H1 (cell line): ENCODE results near the gene LCE1B. TPM values are rescaled to one million over a fixed set of nuclear protein-coding genes. Genes with fewer than 3 reads are reported as not detected.

Source experiments
- CTCF ChIA-PET: fragments of 300-600 bp; sonication (Branson Sonifier 250); formaldehyde crosslinking; loops from one replicate; lab custom pipeline; 2021; ENCODE audit not compliant: partially characterized antibody; lab: Charles Lee
- POLR2A ChIA-PET: fragments of 300-600 bp; sonication (Branson Sonifier 250); formaldehyde crosslinking; loops from one replicate; lab custom pipeline; 2021; ENCODE audit warnings: inconsistent platforms; ENCODE audit not compliant: partially characterized antibody; lab: Charles Lee
- DNase-seq, 2 experiments: peaks; one replicate each; pipeline versions ENCODE4 v3.0.0 to v3.0.0-alpha.2; 2010 to 2022; ENCODE audit warnings: low spot score in 2 of 2, low read depth in 1 of 2, mixed read lengths in 1 of 2
- FAIRE-seq: peaks from 2 replicates; lab custom pipeline; 2011; peaks lifted over from hg19 to GRCh38; lab: Jason Lieb, UNC
- H2AFZ ChIP-seq: 2 replicates; pipeline ENCODE4 v1.8.1; 2012; ENCODE audit warnings: low read length, inconsistent platforms
- H2AK5ac ChIP-seq: 2 replicates; pipeline ENCODE4 v1.6.1; 2013; ENCODE audit warnings: low read depth, low read length
- H2BK120ac ChIP-seq: replicated peaks from 2 replicates; pipeline ENCODE3; 2013; ENCODE audit warnings: low read depth, low read length, inconsistent platforms
- H2BK12ac ChIP-seq: 2 replicates; pipeline ENCODE4 v1.6.1; 2013; ENCODE audit warnings: low read depth, low read length
- H2BK15ac ChIP-seq: 2 replicates; pipeline ENCODE4 v1.6.1; 2013; ENCODE audit warnings: low read length
- H2BK20ac ChIP-seq: 2 replicates; pipeline ENCODE4 v1.6.1; 2013; ENCODE audit warnings: low read length
- H2BK5ac ChIP-seq: 2 replicates; pipeline ENCODE4 v1.6.1; 2013; ENCODE audit warnings: low read depth, low read length
- H3K14ac ChIP-seq: 2 replicates; pipeline ENCODE4 v1.6.1; 2013; ENCODE audit warnings: inconsistent platforms; ENCODE audit not compliant: insufficient read length
- H3K18ac ChIP-seq: 2 replicates; pipeline ENCODE4 v1.6.1; 2013; ENCODE audit warnings: low read length; ENCODE audit errors: extremely low read depth
- H3K23ac ChIP-seq: 2 replicates; pipeline ENCODE4 v1.6.1; 2013; ENCODE audit warnings: inconsistent platforms; ENCODE audit not compliant: insufficient read length
- H3K23me2 ChIP-seq: 2 replicates; pipeline ENCODE4 v1.6.1; 2013; ENCODE audit warnings: low read depth, low read length
- H3K27ac ChIP-seq: 2 replicates; pipeline ENCODE4 v1.6.1; 2011; ENCODE audit warnings: low read depth, low read length, inconsistent platforms
- H3K27me3 ChIP-seq, 4 experiments: replicated peaks in 1 of 4; 1 replicate in 1 of 4; 2 replicates in 3 of 4; pipeline versions ENCODE4 v1.6.1 to v1.8.1; 2011 to 2013; ENCODE audit warnings: low read length in 3 of 4, mild to moderate bottlenecking in 3 of 4, inconsistent platforms in 2 of 4, mixed read lengths in 2 of 4, moderate library complexity in 1 of 4; ENCODE audit not compliant: control insufficient read depth in 3 of 4, insufficient read depth in 3 of 4; ENCODE audit errors: extremely low read depth in 1 of 4
- H3K36me3 ChIP-seq, 4 experiments: 2 replicates each; pipeline versions ENCODE4 v1.6.1 to v1.8.1; 2011 to 2013; ENCODE audit warnings: mild to moderate bottlenecking in 4 of 4, low read length in 3 of 4, moderate library complexity in 2 of 4, control low read depth in 1 of 4, inconsistent platforms in 1 of 4; ENCODE audit not compliant: insufficient read depth in 4 of 4, control insufficient read depth in 2 of 4
- H3K4ac ChIP-seq: replicated peaks from 2 replicates; pipeline ENCODE3; 2013; ENCODE audit warnings: low read length, low read depth, mixed read lengths, inconsistent platforms; ENCODE audit not compliant: insufficient read length
- H3K4me1 ChIP-seq, 4 experiments: replicated peaks in 1 of 4; 1 replicate in 1 of 4; 2 replicates in 3 of 4; pipeline versions ENCODE4 v1.6.1 to v1.8.1; 2011 to 2013; ENCODE audit warnings: low read length in 3 of 4, inconsistent platforms in 2 of 4, mixed read lengths in 1 of 4; ENCODE audit not compliant: insufficient read depth in 4 of 4, control insufficient read depth in 3 of 4
- H3K4me2 ChIP-seq, 2 experiments: 2 replicates each; pipeline versions ENCODE4 v1.6.1 to v1.8.1; 2011 to 2013; ENCODE audit warnings: low read depth in 2 of 2, low read length in 2 of 2, control low read depth in 1 of 2, inconsistent platforms in 1 of 2, mild to moderate bottlenecking in 1 of 2; ENCODE audit not compliant: insufficient read depth in 1 of 2
- H3K4me3 ChIP-seq, 4 experiments: fragments of 200-600, 300-600 bp in 1 of 4; sonication (generic), shearing (Covaris generic), sonication (Bioruptor Twin) in 1 of 4; 2 replicates each; pipeline versions ENCODE4 v1.5.1 to v1.8.1; 2011 to 2016; ENCODE audit warnings: low read length in 4 of 4, low read depth in 3 of 4, control low read depth in 2 of 4, inconsistent platforms in 2 of 4, mild to moderate bottlenecking in 2 of 4, mixed read lengths in 1 of 4, moderate library complexity in 1 of 4; ENCODE audit not compliant: insufficient read depth in 2 of 4; ENCODE audit errors: extremely low read depth in 1 of 4
- H3K56ac ChIP-seq: replicated peaks from 2 replicates; pipeline ENCODE3; 2013; ENCODE audit warnings: low read depth, mild to moderate bottlenecking, mixed read lengths, low read length, inconsistent platforms; ENCODE audit not compliant: insufficient read length
- H3K79me1 ChIP-seq: 2 replicates; pipeline ENCODE4 v1.6.1; 2013; ENCODE audit warnings: low read depth, low read length, control low read depth
- H3K79me2 ChIP-seq, 2 experiments: 2 replicates each; pipeline versions ENCODE4 v1.6.1 to v1.8.1; 2012 to 2013; ENCODE audit warnings: low read length in 2 of 2, mild to moderate bottlenecking in 2 of 2, inconsistent platforms in 1 of 2; ENCODE audit not compliant: insufficient read depth in 2 of 2, control insufficient read depth in 1 of 2
- H3K9ac ChIP-seq, 4 experiments: replicated peaks in 1 of 4; 1 replicate in 1 of 4; 2 replicates in 3 of 4; pipeline versions ENCODE4 v1.6.1 to v1.8.1; 2011 to 2013; ENCODE audit warnings: low read depth in 3 of 4, low read length in 3 of 4, control low read depth in 2 of 4, mild to moderate bottlenecking in 2 of 4, moderate library complexity in 2 of 4, inconsistent platforms in 1 of 4; ENCODE audit errors: extremely low read depth in 1 of 4
- H3K9me3 ChIP-seq, 2 experiments: 2 replicates each; pipeline versions ENCODE4 v1.6.1 to v1.8.1; 2012 to 2013; ENCODE audit warnings: mild to moderate bottlenecking in 2 of 2, moderate library complexity in 2 of 2, control low read depth in 1 of 2, inconsistent platforms in 1 of 2, low read depth in 1 of 2, low read length in 1 of 2, mixed read lengths in 1 of 2; ENCODE audit not compliant: insufficient read depth in 2 of 2
- H4K20me1 ChIP-seq, 2 experiments: replicated peaks in 1 of 2; 2 replicates each; pipeline versions ENCODE3 to v1.8.1; 2011 to 2013; ENCODE audit warnings: inconsistent platforms in 2 of 2, low read length in 2 of 2, mild to moderate bottlenecking in 1 of 2; ENCODE audit not compliant: insufficient read depth in 2 of 2, control insufficient read depth in 1 of 2
- H4K5ac ChIP-seq: 2 replicates; pipeline ENCODE4 v1.6.1; 2013; ENCODE audit warnings: low read length, low read depth, mixed read lengths, inconsistent platforms; ENCODE audit not compliant: insufficient read length
- H4K8ac ChIP-seq: 2 replicates; pipeline ENCODE4 v1.8.0; 2013; ENCODE audit warnings: mild to moderate bottlenecking, moderate library complexity, low read length, inconsistent platforms; ENCODE audit not compliant: insufficient read depth; ENCODE audit errors: extremely low read depth
- H4K91ac ChIP-seq: replicated peaks from 2 replicates; pipeline ENCODE3; 2013; ENCODE audit warnings: low read length, mixed read lengths, inconsistent platforms; ENCODE audit not compliant: insufficient read length
- BCL11A ChIP-seq, 2 experiments: IDR thresholded peaks; one replicate each; pipeline ENCODE4 v1.6.1; 2011; ENCODE audit warnings: low read depth in 2 of 2, low read length in 2 of 2, mild to moderate bottlenecking in 2 of 2
- CEBPB ChIP-seq: IDR thresholded peaks from 2 replicates; pipeline ENCODE4 v1.6.1; 2012; ENCODE audit warnings: low read depth, low read length
- GABPA ChIP-seq: IDR thresholded peaks from 2 replicates; pipeline ENCODE4 v1.6.1; 2011; ENCODE audit warnings: mild to moderate bottlenecking, low read length, moderate library complexity, borderline replicate concordance; ENCODE audit not compliant: insufficient read depth
- JUND ChIP-seq: IDR thresholded peaks from 2 replicates; pipeline ENCODE4 v1.6.1; 2011; ENCODE audit warnings: mild to moderate bottlenecking, improper control_type of control experiment, low read length
- KDM1A ChIP-seq: fragments of 200-600, 300-600 bp; sonication (generic); IDR thresholded peaks from 2 replicates; pipeline ENCODE4 v1.7.1; 2016; ENCODE audit warnings: mild to moderate bottlenecking, low read length, borderline replicate concordance
- NANOG ChIP-seq: IDR thresholded peaks from 2 replicates; pipeline ENCODE4 v1.6.1; 2011; ENCODE audit warnings: low read length, low read depth, mild to moderate bottlenecking, inconsistent platforms; ENCODE audit not compliant: insufficient read depth, poor library complexity, severe bottlenecking
- RXRA ChIP-seq: IDR thresholded peaks from 2 replicates; pipeline ENCODE4 v1.6.1; 2011; ENCODE audit warnings: low read depth, mild to moderate bottlenecking, low read length, moderate library complexity; ENCODE audit not compliant: insufficient read depth
- SP2 ChIP-seq: IDR thresholded peaks from 2 replicates; pipeline ENCODE4 v1.6.1; 2012; ENCODE audit warnings: mild to moderate bottlenecking, low read length, inconsistent platforms
- WGBS, 2 experiments: shearing (Covaris generic) in 1 of 2; methylation state at CpG; one replicate each; pipeline versions ENCODE4 v1.1.6 to v1.1.7; 2013 to 2015; ENCODE audit warnings: low lambda C conversion rate in 2 of 2, mixed read lengths in 2 of 2, inconsistent platforms in 1 of 2, low coverage in 1 of 2, missing lambda C conversion rate in 1 of 2; ENCODE audit not compliant: insufficient replicate concordance in 2 of 2, insufficient coverage in 1 of 2, insufficient read length in 1 of 2; ENCODE audit errors: extremely low coverage in 1 of 2, missing lambda C conversion rate in 1 of 2; 5-methylcytosine and 5-hydroxymethylcytosine counted together
- polyA plus RNA-seq, 7 experiments: library from polyadenylated mRNA; depleted of rRNA in 3 of 7; stranded (reverse) in 5 of 7; unstranded in 2 of 7; fragments of >200 nt in 5 of 7; fragments of 200-250 nt in 2 of 7; gene quantifications; 1 replicate in 5 of 7; 2 replicates in 1 of 7; 4 replicates in 1 of 7; pipeline versions ENCODE4 v1.2.1 to v1.2.3, GENCODE V29; 2011 to 2013; ENCODE audit warnings: missing spikeins in 2 of 7, mixed read lengths in 2 of 7
- total RNA-seq: library from RNA; stranded (reverse); fragmentation: NEBNext Ultra II Directional; extraction: Animal tissue kit (Norgen Biotek cat#: 25700); gene quantifications from 2 replicates; pipeline ENCODE4 v1.2.1, GENCODE V29; 2021
- TF ChIP-seq, protein P1 (sequence below): IDR thresholded peaks from 2 replicates; pipeline ENCODE4 v1.6.1; 2011; ENCODE audit warnings: low read depth, mild to moderate bottlenecking, low read length; ENCODE audit not compliant: insufficient read depth

The LCE1B gene
- total and polyA plus RNA-seq, 2 of the 8 experiments (the other 6 are each of a cell fraction or from before 2014, with no cell fraction given): not detected

DNA sequence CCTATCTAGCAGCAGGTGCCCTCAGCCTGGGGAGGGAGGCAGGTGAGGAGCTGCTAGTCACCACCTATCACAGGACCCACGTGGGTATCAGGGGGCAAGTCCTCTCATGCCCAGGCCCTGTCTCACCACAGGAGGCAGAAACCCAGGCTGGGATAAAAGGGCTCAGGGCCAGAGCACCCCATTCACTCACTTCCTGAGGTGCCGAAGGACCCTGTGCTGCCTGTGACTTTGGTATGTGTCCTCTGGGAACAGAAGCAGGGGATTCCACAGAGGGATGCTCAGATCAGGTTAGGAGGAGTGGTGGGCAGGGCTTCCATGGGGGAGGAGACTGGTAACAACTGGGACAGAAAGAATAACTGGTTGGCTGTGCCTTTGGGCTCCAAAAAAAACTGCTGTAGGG is 25.7 kb upstream of the LCE1B start, which contains the start of gene LCE1E:
LCE1E (plus strand) TSS at position 181 of the 400 bp plus-strand sequence. CDS start 1,043 bp downstream, outside the sequence.
- Histone ChIP-seq H2BK15ac (no peak within 1 kb of the TSS), H3K36me3 (peaks cover 0 to 2% (median 0%) of the 10 kb centered on the region in 4 experiments; a peak in 1 of 8 replicates), H3K23me2 (no peaks in the 10 kb centered on the region), H4K8ac (no peak within 1 kb of the TSS), H3K23ac (no peak within 1 kb of the TSS), H3K79me1 (no peaks in the 10 kb centered on the region), H3K79me2 (no peaks in the 10 kb centered on the region), H3K4me2 (no peak within 1 kb of the TSS), H4K91ac (no peak within 1 kb of the TSS), H3K14ac (no peak within 1 kb of the TSS), H2BK120ac (no peak within 1 kb of the TSS), H2BK5ac (no peak within 1 kb of the TSS), H2BK20ac (no peak within 1 kb of the TSS), H2BK12ac (no peak within 1 kb of the TSS), H3K4ac (no peak within 1 kb of the TSS), H3K9me3 (peaks cover 35 to 65% of the 10 kb centered on the region in 2 experiments), H2AFZ (no peak within 1 kb of the TSS), H3K4me3 (no peak within 1 kb of the TSS), H3K27me3 (peaks cover 0 to 1% (median 0%) of the 10 kb centered on the region in 4 experiments; a peak in 1 of 7 replicates), H3K27ac (no peak within 1 kb of the TSS), H3K4me1 (no peaks in the 10 kb centered on the region), H3K18ac (no peak within 1 kb of the TSS), H2AK5ac (no peak within 1 kb of the TSS), H3K9ac (no peak within 1 kb of the TSS), H4K20me1 (no peaks in the 10 kb centered on the region), H4K5ac (no peak within 1 kb of the TSS), H3K56ac (no peak within 1 kb of the TSS)
- DNase-seq: no peak
- ChIA-PET CTCF (no interaction called here), POLR2A (no interaction called here)
- 65% methylated on average over 2 of the region's 2 CpGs; no CpG with 5 or more reads in 1 of the 2 experiments for WGBS, 2 experiments
- FAIRE-seq: no peak
- TF ChIP-seq KDM1A (no peak), NANOG (no peak), JUND (no peak), GABPA (no peak), RXRA (no peak), BCL11A (IDR thresholded peaks at IDR 0.05; ENCODE audit: low read depth in 2 of 2, low read length in 2 of 2) (no peak), CEBPB (no peak), SP2 (no peak)
- TF ChIP-seq, protein P1, sequence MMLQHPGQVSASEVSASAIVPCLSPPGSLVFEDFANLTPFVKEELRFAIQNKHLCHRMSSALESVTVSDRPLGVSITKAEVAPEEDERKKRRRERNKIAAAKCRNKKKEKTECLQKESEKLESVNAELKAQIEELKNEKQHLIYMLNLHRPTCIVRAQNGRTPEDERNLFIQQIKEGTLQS: no peak
